Mucosa of gallbladder (tissue), 1 donor: ENCODE data around the gene PMEPA1. TPM values are rescaled to one million over a fixed set of nuclear protein-coding genes. Genes with fewer than 3 reads are reported as not detected.

Source experiments
- DNase-seq: peaks from one replicate; pipeline ENCODE4 v3.0.0-alpha.2; 2020; ENCODE audit warnings: low spot score
- total RNA-seq: library from RNA; stranded (reverse); gene quantifications from one replicate; pipeline ENCODE4 v1.2.1, GENCODE V29; 2021
- donor health status: DM: no; HTN: no; CAD: no.

The PMEPA1 gene
- total RNA-seq, 1 donor from 2014 or later, result 83.8 TPM

DNA sequence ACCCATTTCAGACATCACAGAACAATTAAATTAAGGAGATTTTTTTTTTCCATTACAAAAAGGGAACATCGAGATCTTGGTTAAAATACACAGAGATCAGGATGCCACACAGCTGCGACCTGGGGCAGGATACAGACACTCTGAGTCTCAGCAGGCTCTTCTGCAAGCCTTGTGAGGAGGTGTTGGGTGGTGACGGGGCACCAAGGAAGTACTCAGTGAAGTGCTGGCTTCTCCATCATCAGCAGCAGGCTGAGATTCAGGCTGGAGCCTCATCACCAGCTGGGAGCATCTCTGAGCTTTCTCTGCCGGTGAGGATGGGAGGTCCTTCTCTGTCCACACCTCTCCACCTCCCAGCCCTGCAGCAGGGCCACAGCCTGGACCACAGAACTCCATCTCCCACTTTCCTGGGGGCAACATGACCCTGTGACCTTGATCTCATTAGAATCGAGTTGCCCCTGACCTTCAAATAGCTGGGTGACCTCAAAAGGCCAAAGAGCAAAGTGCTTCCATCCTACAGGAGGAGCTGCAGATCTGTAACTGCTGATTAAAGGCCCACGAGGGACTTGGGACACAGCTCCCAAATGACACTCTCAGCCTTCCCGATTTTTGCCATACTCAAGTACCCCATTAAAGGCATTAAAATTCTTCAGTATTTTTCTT, 16.0 kb downstream of the PMEPA1 start:
- DNase-seq, result no peak

DNA sequence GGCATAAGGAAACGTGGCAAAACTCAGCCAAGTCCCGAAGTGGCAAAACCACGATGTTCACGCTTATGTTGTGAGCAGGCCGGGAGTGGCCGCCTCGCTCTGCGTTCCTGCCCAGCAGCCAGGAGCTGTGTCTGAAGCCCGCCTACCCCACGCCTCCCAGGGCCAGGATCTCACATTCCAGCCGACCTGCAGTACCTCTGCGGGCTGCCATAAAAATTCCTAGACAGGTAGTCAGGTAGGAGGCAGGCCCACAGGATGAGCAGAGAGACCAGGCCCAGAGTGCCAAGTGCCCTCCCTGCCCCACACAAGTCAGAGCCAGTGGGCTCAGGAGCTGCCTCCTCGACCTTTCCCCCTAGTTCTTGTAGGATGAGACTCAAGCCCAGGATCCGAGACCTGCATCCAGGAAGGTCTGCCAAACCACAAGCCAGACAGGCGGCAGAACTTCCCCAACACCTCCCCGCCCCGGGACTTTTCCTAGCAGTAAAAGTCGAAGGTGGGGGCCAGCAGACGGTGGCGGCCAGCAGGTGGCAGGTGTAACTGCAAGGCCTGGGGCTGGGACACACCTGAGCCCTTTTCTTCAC, 16.7 kb downstream of the PMEPA1 start:
- DNase-seq, result no peak

DNA sequence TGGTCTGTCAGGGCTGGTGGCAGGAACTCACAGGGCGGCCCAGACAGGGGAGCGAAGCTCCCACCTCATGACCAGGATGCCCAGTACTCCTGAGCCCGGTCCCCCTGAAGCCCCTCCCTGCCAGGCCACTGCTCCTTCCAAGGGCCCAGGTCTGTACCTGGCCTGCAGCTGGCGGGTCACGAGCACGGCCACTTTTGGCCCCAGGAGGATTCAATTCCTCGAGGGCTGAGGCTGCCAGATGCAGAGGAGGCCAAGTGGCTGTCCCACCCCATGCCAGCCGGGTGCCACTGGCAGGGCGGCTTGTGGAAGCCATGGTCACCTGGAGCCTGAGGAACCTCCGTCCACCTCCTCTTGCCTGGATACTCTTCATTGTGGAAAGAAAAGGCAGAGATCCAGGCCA, 17.4 kb downstream of the PMEPA1 start:
- no peak for DNase-seq

DNA sequence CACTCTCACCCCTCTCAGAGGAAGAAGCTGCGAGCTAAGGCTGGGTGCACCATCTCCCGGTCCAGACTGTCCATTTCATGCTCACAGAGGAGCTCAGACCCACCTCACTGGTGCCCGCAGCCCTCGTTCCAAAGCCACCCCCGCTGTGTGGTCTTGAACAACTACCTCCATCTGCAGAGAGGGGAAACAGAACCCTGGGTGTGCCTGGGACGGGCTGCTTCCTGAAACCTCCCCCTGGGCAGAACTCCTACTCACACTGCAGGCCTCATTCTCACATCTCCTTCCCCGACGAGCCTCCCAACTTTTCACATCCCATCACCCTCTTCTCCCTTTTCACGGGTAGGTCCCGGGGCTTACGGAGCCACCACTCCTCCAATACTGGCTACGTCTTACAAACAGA, 18.1 kb downstream of the PMEPA1 start:
- DNase-seq, result no peak

DNA sequence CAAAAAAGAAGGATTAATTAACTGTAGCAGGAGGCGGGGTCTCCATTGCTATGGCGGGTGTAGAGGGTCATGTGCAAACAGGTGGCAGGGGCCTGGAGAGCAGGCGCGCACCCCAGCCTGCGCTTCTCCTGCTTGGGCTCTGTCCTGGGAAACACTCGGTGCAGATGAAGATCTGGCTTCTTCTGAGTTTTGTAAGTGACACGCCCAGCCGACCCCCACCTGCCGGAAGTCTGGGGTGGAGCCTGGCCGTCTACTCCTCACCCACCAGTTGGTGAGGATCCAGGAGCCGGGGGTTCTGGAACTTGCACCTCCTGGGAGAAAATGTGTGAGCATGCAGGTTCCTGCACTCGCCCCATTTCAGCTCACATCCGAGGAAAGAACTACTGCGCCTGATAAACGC, 19.3 kb downstream of the PMEPA1 start:
- DNase-seq, result no peak

DNA sequence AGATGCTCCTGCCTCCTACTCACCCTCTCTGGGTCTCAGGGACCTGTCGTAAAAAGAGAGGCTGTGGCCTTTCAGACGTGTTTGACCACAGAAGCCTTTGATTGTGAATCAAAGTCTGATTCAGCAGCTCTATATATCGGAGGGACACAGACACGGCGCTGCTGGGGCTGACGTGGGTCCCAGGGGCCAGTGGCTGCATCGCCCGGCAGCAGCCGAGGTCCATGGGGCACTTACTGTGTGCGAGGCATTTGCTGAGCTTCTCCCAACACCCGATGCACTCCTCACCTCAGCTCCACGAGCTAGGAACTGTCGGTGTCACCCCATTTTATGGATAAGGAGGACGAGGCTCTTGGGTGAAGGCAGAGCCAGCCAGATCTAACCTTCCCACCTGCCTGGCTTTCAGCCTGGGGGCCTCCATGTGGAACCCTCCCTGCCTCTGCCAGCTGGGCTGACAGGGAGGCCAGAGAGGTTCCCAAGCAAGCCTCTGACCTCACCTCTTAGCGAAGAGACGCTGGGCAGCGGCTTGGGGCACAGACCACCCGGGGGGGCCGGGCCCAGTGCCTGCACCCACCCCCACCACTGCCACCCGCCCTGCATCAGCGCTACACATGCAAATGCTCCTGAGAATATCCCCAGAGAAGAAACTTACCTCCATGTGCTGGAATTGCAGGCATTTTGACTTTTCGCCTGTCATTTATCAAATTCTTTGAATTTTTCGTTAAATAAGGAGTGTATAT, 19.9 kb downstream of the PMEPA1 start:
- no peak for DNase-seq

DNA sequence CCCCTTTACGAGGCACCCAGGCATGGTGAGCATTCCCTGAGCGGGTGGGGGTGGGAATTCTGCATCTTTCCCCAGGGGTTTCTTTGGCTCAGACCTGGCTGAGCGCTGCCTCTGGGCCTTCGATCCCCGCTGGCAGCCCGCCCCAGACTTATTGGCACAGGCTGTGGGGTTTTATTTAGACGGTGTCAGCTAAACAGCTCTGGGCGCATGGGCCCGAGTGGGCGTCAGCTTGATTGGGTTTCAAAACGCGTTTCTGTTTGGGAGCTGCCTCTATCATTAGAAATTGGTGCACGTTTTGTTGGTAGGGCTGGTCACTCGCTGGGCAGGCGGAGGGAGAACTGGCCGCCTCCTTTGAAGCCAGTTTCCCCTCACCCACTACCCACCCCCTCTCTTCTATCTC, 21.0 kb downstream of the PMEPA1 start:
- DNase-seq, result no peak

DNA sequence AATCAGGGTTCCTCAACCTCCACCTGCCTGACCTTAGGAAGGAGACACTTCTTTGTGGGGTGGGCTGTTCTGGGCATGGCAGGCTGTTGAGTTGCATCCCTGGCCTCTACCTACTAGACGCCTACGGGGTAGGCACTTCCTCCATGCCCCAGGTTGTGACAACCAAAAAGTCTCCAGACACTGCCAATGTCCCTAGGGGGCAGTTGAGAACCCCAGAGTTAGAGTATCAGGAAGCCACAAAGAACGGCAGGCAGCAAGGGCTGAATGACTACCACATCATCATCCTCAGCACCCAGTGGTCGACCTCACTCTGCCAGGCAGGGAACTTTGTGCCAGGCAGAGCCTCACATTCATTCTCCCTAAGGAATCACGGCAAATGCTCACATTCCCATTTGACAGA, 21.5 kb downstream of the PMEPA1 start:
- no peak for DNase-seq

DNA sequence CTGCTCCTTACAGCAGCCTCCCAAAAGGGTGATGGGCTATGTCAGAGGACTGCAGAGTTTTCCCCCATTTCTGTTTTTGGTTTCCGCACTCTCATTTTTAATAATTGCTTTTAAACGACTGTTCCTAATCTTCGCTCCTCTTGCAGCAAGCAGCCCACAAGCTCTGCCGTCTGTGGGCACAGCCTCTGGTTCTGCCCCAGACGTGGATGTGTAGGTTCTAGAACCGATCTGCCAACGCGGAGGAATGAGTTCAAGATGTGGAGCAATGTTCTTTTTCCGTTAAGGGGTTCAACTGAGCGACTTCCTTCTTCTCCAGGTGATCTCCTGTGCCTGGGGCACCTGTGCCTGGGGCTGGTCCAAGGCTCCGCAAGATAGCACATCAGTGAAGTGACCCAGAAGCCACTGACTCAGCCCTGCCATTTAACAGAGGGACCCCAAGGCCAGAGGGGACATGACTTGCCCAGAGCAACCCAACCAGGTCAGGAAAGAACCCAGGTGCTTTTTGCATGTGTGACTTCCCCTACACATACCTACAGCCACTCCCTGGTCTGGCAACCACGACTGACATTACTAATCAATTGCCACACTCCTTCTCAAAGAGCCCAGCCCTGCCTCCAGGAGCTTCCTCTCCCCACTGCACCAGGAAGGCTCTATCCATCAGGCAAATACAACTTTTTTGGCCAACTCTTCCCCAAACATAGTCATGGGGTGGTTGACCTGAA, 22.7 kb downstream of the PMEPA1 start:
- DNase-seq, result peak; percentile 64

DNA sequence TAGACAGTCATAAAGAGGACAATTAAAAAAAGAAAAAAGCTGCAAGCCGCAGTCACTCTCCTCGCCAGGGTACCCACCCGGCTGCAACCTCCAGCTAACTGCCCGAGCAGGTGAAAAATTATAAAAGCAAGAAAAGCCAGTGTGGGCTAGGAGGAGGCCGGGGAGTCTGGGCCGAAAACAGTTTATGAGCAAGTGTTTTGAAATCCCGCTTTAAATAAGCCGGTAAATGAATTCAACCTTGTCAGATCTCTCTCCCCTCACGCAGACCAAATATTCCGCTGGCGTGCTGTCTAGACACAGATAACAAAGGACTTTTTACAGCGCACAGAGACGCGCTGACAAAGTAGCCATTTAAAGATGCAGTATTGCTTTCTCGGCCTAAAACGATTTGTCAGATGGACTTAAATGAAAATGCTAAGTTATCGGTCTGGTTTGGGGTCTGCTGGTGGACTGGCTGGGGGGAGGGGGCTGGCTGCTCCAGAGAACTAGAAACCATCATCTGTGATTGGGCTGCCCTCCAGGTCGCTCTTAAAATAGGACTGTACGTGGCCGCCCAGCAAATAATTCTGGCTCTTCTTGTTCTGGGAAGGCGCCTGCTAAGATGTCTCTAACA, 24.6 kb downstream of the PMEPA1 start:
- DNase-seq, result no peak

DNA sequence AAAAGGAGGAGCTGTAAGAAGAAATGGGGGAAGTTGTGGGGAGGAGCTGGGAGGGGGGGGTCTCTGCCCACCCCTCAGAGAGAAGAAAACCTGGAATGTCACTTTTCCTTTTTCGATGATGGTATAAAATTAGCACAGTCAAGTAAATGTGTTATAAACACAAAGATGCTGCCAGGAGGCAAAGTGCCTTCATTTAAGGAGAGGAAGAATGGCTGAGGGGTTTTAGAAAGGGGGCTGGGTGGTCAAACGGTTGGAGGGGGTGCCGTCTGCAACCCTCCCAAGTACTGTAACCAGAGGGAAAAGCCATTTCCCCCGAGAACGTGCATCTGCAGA, 25.0 kb downstream of the PMEPA1 start:
- DNase-seq, result no peak

DNA sequence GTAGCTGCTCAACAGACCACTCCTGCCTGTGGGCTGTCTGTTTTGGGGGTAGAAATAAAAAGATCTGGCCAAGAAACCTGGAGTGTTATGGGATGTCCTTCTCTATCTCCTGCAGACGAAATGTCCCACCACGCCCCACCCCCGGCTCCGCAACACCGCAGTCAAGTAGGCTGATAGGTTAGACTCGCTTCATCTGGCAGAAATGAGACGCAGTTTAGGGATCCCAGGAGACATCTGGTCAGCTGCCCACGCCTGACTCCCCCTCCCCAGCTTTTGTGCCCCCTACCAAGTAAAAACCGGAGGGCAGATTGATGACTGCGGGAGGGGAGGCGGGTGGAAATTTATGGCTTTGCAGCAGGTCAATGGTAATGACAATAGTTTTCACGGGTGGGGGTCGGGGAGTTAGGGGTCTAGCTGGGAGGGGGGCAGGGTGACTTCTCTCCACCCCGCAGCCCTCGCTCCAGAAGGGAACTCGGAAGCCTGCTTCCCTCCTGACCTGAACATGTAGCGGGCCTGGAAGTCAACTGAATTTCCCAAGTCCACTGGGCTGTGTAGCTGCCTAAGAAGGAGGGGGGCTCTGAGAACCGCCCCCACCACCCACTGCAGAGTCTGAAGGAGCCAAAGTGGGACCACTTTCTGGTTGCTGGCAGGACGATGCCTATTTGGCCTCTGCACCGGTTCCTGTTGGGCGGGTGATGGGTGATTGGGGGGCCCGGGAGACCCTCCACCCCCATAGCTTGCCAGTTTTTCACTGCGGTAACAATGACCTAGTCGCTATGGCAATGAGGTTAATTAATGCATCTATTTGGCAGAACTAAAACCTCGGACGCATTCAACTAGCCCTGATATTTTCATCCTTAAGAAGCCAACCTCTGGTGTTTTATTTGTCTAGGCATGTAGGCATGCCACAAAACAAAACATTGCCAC, 25.7 kb downstream of the PMEPA1 start:
- no peak for DNase-seq

DNA sequence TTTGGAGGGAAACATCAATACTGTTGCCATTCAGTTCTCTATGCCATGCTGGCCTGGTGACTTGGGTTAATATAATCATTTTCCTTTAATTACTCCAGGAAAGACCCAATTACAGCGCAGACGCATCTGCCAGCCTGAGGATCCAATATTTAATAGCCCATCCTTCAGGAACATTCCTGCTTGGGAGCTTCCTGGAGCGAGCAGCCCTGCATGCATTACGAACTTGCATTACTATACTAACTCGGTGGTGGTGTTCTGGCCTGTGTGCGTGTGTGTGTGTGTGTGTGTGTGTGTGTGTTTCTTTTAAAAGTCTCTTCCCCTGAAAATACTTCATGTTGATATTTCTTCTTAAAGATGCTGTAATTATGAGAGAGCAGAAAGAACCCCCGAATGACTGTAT, 26.5 kb downstream of the PMEPA1 start:
- DNase-seq, result no peak

DNA sequence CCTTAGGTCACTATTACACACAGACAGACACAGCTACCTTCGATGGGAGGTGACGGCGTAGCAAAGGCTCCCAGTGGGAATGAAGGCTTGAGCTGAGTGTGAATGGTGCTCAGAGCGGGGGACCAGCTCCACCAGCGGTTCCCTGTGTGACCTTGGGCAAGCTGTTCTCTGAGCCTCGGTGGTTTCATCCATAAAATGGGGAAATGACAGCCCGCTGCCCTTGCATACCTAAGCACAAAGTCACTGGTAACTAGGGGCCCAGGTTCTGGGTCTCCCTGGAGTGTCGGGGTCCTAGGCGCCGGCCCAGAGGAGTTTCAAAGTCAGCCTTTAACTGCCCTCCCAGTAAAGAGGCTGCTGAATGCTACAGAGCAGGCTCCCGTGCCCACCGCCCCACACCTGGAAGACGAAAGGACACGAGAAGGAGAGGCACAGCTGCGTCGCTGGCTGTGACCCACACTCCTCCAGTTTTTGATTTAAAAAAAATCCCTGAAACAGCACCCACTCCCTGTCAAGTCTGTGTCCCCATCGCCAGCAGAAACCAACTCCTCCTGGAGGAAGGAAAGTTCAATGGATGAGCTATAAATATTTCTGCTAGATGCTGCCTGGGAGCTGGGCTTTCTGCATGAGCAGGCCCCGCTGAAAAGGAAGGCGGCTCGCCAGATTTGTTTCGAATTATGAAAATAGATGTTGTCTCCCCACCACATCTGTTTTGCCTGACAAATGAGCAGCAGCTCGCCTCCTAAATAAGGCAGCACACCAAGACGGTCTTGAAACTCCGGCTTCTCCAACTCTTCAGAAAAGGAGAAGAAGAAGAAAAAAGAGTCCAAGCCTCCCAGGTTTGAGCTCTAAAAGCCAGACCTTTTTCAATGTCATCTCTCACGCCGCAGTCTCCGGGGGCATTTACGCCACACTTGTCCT, 27.4 kb downstream of the PMEPA1 start:
- DNase-seq, result no peak

DNA sequence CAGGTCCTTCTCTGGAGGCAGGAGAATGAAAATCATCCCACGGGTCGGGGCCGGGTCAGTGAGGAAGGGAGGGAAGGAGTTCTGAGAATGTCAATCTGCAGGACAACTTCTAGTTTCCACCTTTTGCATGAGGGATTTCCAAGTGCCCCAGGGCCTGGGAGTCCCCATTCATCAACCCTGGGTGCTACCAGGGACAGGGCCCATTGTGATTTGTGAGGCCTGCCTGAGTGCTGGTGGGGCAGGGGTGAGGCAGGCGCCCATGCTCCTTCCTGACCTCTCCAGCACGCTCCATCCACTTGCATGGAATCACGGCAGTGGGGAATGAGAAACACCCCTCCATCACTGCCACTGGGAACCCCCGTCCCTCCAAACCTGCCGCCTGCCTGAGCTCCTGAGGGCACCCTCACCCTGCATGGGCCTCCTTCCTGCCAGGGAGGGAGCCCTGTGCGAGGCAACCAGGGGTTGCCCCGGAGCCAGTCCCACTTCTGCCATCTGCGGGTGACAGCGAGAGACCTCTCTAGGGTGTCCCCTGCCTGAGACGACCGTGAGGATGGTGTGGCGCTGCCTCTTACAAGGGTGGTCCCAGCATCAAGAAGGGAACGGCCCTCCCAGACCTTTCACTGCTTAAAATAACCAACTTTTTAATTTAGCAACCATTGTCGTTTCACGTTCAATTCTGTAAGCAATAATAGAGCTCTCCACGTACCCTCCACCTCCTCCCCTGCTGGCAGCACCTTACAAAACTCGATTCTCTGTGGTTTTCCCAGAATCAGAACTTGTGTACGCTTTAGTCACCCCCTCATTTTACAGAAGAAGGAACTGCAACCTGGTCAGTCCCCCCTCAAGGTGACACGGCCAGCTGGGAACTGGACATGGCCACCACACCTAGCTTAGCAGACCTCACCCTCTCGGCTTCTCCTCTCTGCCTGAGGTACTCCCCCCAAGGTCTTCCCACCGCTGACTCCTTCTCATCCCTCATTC, 28.6 kb downstream of the PMEPA1 start:
- no peak for DNase-seq

DNA sequence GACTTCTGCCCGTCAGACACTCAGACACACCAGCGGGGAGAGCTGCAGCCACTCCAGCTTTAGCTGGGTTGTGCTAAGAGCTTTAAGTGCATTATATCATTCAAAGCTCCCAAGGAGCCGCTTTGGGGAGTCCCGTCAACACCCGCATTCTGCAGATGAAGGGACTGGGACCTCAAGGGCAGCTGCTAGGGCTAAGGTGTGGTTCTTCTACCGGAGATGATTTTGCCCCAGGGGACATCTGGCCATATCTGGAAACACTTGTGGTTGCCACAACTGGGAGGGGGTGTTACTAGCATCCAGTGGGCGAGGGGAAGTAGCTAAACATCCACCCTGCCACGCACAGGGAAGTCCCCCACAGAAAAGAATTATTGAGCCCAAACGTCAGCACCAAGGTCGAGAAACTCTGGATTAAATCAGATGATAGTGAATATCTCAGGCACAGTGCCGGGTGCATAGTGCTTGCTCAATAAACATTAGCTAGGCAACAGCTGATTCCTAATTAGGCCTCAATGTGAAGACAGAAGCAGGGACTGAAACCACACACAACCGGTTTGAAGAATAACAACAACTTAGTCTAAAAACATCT, 29.6 kb downstream of the PMEPA1 start:
- DNase-seq, result no peak

DNA sequence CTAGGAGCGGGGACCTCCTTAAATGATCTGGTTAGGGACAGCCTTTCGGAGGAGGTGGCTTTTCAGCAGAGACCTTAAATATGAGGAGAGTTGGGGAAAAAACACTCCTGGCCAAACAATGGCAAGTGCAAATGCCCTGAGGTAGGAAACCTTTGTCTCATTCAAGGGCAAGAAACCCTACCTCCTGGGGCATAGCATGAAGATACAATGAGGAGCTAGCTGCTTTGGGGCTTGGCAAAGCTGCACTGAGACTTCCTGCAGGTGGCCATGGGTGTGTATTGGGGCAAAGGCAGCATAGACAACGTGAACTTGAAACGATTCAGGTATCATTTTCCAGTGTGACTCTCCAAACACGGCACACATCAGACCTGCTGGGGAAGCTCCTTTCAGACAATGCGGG, 30.7 kb downstream of the PMEPA1 start:
- DNase-seq, result no peak

DNA sequence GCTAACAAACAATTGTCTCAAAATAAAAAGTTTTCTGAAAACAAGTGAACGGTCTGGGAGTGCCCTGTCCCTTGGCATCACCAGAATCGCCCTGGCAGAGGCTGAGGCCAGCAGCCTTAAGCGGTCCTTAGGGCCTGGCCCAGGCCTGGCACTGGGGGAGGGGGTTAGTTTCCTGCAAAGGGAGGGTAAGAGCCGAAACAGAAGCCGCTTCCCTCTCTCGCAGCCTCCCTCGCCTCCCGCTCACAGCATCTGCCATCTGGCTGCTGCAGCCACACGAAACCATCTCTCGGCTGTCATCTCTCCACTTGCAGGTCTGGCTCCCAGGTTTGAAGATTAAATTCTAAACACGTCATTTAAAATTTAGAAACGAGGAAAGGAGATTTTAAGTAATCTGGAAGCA, 31.5 kb downstream of the PMEPA1 start:
- DNase-seq, result no peak

DNA sequence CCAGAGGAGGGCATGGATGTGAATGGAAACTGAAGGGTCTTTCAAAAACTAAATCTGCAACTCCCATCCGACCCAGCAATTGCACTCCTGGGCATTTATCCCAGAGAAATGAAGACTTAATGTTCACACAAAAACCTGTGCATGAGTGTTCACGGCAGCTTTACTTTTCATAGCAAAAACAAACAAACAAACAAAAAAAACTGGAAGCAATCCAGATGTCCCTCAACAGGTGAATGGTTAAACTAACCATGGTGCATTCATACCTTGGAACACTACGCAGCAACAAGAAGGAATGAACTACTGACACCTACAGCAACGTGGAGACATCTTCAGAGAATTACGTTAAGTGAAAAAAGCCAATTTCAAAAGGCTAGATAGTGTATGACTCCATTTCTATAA, 32.2 kb downstream of the PMEPA1 start:
- DNase-seq, result no peak
